IMR-90 (cell line): ENCODE measurements around the gene LONRF3. TPM values are rescaled to one million over a fixed set of nuclear protein-coding genes. Genes with fewer than 3 reads are reported as not detected.
A peak's percentile ranks its signal among the peaks of the same experiment; 100 is the strongest.

Experiments
- ATAC-seq: fragments of 200-7000 bp; cut with Tn5 transposase; 2 replicates; pipeline ENCODE4 v1.9.1; 2020; ENCODE audit warnings: low read depth, mild to moderate bottlenecking, moderate library complexity
- BruUV-seq: library from RNA; stranded (reverse); fragments of 400-500 nt; replicated peaks from 2 replicates; lab custom pipeline; 2021; lab: Mats Ljungman, UMichigan
- CTCF ChIA-PET: fragments of 300-600 bp; formaldehyde crosslinking; extraction: SDS; loops from one replicate; lab custom pipeline; 2021; ENCODE audit warnings: antibody characterized with exemption; lab: Yijun Ruan, JAX
- POLR2A ChIA-PET: fragments of 300-600 bp; sonication (Branson Sonifier 250); formaldehyde crosslinking; loops from one replicate; lab custom pipeline; 2022; ENCODE audit warnings: antibody characterized with exemption; ENCODE audit not compliant: unreplicated experiment; lab: Charles Lee
- DNase-seq: peaks from one replicate; pipeline ENCODE4 v3.0.0; 2013
- H2AFZ ChIP-seq: replicated peaks from 2 replicates; pipeline ENCODE3; 2013; ENCODE audit warnings: low read length, mild to moderate bottlenecking; ENCODE audit not compliant: poor library complexity
- H2AK5ac ChIP-seq: 2 replicates; pipeline ENCODE4 v1.6.1; 2013; ENCODE audit warnings: low read depth, low read length, inconsistent platforms
- H2AK9ac ChIP-seq: replicated peaks from 2 replicates; pipeline ENCODE3; 2013; ENCODE audit warnings: mild to moderate bottlenecking, low read depth, low read length, moderate library complexity; ENCODE audit not compliant: poor library complexity
- H2BK120ac ChIP-seq: 2 replicates; pipeline ENCODE4 v1.6.1; 2013; ENCODE audit warnings: low read depth, low read length, inconsistent platforms
- H2BK15ac ChIP-seq: 3 replicates; pipeline ENCODE4 v1.6.1; 2013; ENCODE audit warnings: low read depth, low read length, inconsistent platforms
- H2BK20ac ChIP-seq: 2 replicates; pipeline ENCODE4 v1.6.1; 2013; ENCODE audit warnings: low read depth, mild to moderate bottlenecking, inconsistent platforms, low read length, moderate library complexity
- H2BK5ac ChIP-seq: 2 replicates; pipeline ENCODE4 v1.6.1; 2013; ENCODE audit warnings: mild to moderate bottlenecking, low read depth, low read length, inconsistent platforms; ENCODE audit not compliant: poor library complexity, severe bottlenecking
- H3K14ac ChIP-seq: replicated peaks from 2 replicates; pipeline ENCODE4 v1.6.1; 2013; ENCODE audit warnings: low read depth, low read length, inconsistent platforms
- H3K18ac ChIP-seq: 2 replicates; pipeline ENCODE4 v1.6.1; 2013; ENCODE audit warnings: low read depth, low read length, control low read depth
- H3K23ac ChIP-seq: 2 replicates; pipeline ENCODE4 v1.6.1; 2013; ENCODE audit warnings: low read depth, low read length, inconsistent platforms
- H3K27ac ChIP-seq: 2 replicates; pipeline ENCODE4 v1.5.1; 2013; ENCODE audit warnings: mild to moderate bottlenecking, control low read depth, low read length; ENCODE audit not compliant: insufficient read depth
- H3K27me3 ChIP-seq: 2 replicates; pipeline ENCODE4 v1.6.1; 2013; ENCODE audit warnings: low read length; ENCODE audit not compliant: control insufficient read depth, insufficient read depth
- H3K36me3 ChIP-seq: 2 replicates; pipeline ENCODE4 v1.6.1; 2013; ENCODE audit warnings: low read length, mixed read lengths; ENCODE audit not compliant: control insufficient read depth, insufficient read depth
- H3K4ac ChIP-seq: 2 replicates; pipeline ENCODE4 v1.6.1; 2013; ENCODE audit warnings: low read depth, low read length, inconsistent platforms
- H3K4me1 ChIP-seq: 2 replicates; pipeline ENCODE4 v1.6.1; 2013; ENCODE audit warnings: low read length, mixed read lengths; ENCODE audit not compliant: control insufficient read depth, insufficient read depth
- H3K4me2 ChIP-seq: 2 replicates; pipeline ENCODE4 v1.6.1; 2013; ENCODE audit warnings: low read depth, mild to moderate bottlenecking, control low read depth, low read length, moderate library complexity
- H3K4me3 ChIP-seq: 2 replicates; pipeline ENCODE4 v1.5.1; 2013; ENCODE audit warnings: low read depth, mild to moderate bottlenecking, control low read depth, low read length, moderate library complexity; ENCODE audit not compliant: insufficient read depth
- H3K56ac ChIP-seq: 2 replicates; pipeline ENCODE4 v1.6.1; 2013; ENCODE audit warnings: low read length, inconsistent platforms; ENCODE audit not compliant: insufficient read depth; ENCODE audit errors: extremely low read depth
- H3K79me1 ChIP-seq, 2 experiments: 2 replicates each; pipeline ENCODE4 v1.6.1; 2013; ENCODE audit warnings: low read length in 2 of 2, inconsistent platforms in 1 of 2, low read depth in 1 of 2
- H3K9ac ChIP-seq: 2 replicates; pipeline ENCODE4 v1.6.1; 2013; ENCODE audit warnings: low read depth, low read length, control low read depth
- H3K9me1 ChIP-seq: 2 replicates; pipeline ENCODE4 v1.6.1; 2013; ENCODE audit warnings: low read length, inconsistent platforms; ENCODE audit not compliant: insufficient read depth
- H3K9me3 ChIP-seq: 2 replicates; pipeline ENCODE4 v1.6.1; 2013; ENCODE audit warnings: low read length; ENCODE audit not compliant: control insufficient read depth, insufficient read depth
- H4K20me1 ChIP-seq: 2 replicates; pipeline ENCODE4 v1.6.1; 2013; ENCODE audit warnings: low read length, inconsistent platforms; ENCODE audit not compliant: insufficient read depth
- H4K5ac ChIP-seq: 2 replicates; pipeline ENCODE4 v1.6.1; 2013; ENCODE audit warnings: mild to moderate bottlenecking, low read depth, low read length, control low read depth
- H4K8ac ChIP-seq, 2 experiments: 2 replicates each; pipeline ENCODE4 v1.6.1; 2013; ENCODE audit warnings: low read depth in 2 of 2, low read length in 2 of 2, control low read depth in 1 of 2, inconsistent platforms in 1 of 2
- H4K91ac ChIP-seq: 2 replicates; pipeline ENCODE4 v1.6.1; 2013; ENCODE audit warnings: low read depth, low read length, inconsistent platforms; ENCODE audit not compliant: insufficient read depth
- BHLHE40 ChIP-seq: fragments of 150-350 bp; IDR thresholded peaks from 2 replicates; pipeline ENCODE4 v1.6.1; 2016; ENCODE audit warnings: mild to moderate bottlenecking, low read depth, low read length
- CEBPB ChIP-seq: IDR thresholded peaks from 2 replicates; pipeline ENCODE4 v1.6.1; 2012; ENCODE audit warnings: low read depth, low read length, improper control_type of control experiment
- CHD1 ChIP-seq: IDR thresholded peaks from 2 replicates; pipeline ENCODE4 v1.6.1; 2012; ENCODE audit warnings: low read depth, low read length, improper control_type of control experiment
- CTCF ChIP-seq: conservative IDR thresholded peaks from 2 replicates; pipeline ENCODE4 v1.5.1; 2012; ENCODE audit warnings: mild to moderate bottlenecking, low read depth, low read length, improper control_type of control experiment
- MAZ ChIP-seq: IDR thresholded peaks from 2 replicates; pipeline ENCODE4 v1.6.1; 2012; ENCODE audit warnings: low read depth, mild to moderate bottlenecking, low read length, improper control_type of control experiment, moderate library complexity, borderline replicate concordance
- MXI1 ChIP-seq: IDR thresholded peaks from 2 replicates; pipeline ENCODE4 v1.6.1; 2012; ENCODE audit warnings: low read depth, mild to moderate bottlenecking, low read length, moderate library complexity, borderline replicate concordance
- NFE2L2 ChIP-seq: fragments of 150-350 bp; IDR thresholded peaks from 2 replicates; pipeline ENCODE4 v1.6.1; 2016; ENCODE audit warnings: low read depth, mild to moderate bottlenecking, low read length
- POLR2A ChIP-seq: IDR thresholded peaks from 2 replicates; pipeline ENCODE4 v1.6.1; 2012; ENCODE audit warnings: mild to moderate bottlenecking, low read depth, low read length
- RAD21 ChIP-seq: IDR thresholded peaks from 2 replicates; pipeline ENCODE4 v1.6.1; 2012; ENCODE audit warnings: low read length, improper control_type of control experiment
- SMC3 ChIP-seq: fragments of 150-350 bp; IDR thresholded peaks from 2 replicates; pipeline ENCODE4 v1.6.1; 2016; ENCODE audit warnings: low read depth, mild to moderate bottlenecking, antibody characterized with exemption, low read length, moderate library complexity
- WGBS, 2 experiments: methylation state at CpG; one replicate each; pipeline versions ENCODE4 v1.1.5 to v1.1.7; 2013; ENCODE audit warnings: missing lambda C conversion rate in 2 of 2; ENCODE audit not compliant: insufficient read length in 1 of 2; ENCODE audit errors: extremely low coverage in 2 of 2; 5-methylcytosine and 5-hydroxymethylcytosine counted together
- dilution Hi-C: fragments of 300-500 bp; cut with HindIII; formaldehyde crosslinking; loops from one replicate; pipeline ENCODE4 v1.14.3; 2018; ENCODE audit warnings: low sequenced_read_pairs; ENCODE audit not compliant: unreplicated experiment
- in situ Hi-C: fragments of 300-500 bp; cut with MboI; formaldehyde crosslinking; loops from 3 replicates; pipeline ENCODE4 v1.14.3; 2019; ENCODE audit warnings: low sequenced_read_pairs, inconsistent platforms, mixed read lengths
- intact Hi-C: fragments of 100-400 bp; cut with micrococcal nuclease; formaldehyde crosslinking; loops from 2 replicates; pipeline ENCODE4 v1.10.0; 2022
- polyA plus RNA-seq, 3 experiments: library from polyadenylated mRNA; depleted of rRNA; stranded (reverse); fragments of >200 nt; gene quantifications; 2 replicates each; pipeline ENCODE4 v1.2.3, GENCODE V29; 2012; ENCODE audit warnings: low replicate concordance in 1 of 3
- total RNA-seq: library from RNA; depleted of rRNA; stranded (reverse); fragments of >200 nt; gene quantifications from 2 replicates; pipeline ENCODE4 v1.2.3, GENCODE V29; 2012
- TF ChIP-seq, protein P1 (sequence below): fragments of 150-350 bp; IDR thresholded peaks from 2 replicates; pipeline ENCODE4 v1.6.1; 2016; ENCODE audit warnings: low read depth, mild to moderate bottlenecking, low read length, moderate library complexity, borderline replicate concordance

The LONRF3 gene
- total and polyA plus RNA-seq, 2 of the 4 experiments (the other 2 are of a cell fraction), result not detected

DNA sequence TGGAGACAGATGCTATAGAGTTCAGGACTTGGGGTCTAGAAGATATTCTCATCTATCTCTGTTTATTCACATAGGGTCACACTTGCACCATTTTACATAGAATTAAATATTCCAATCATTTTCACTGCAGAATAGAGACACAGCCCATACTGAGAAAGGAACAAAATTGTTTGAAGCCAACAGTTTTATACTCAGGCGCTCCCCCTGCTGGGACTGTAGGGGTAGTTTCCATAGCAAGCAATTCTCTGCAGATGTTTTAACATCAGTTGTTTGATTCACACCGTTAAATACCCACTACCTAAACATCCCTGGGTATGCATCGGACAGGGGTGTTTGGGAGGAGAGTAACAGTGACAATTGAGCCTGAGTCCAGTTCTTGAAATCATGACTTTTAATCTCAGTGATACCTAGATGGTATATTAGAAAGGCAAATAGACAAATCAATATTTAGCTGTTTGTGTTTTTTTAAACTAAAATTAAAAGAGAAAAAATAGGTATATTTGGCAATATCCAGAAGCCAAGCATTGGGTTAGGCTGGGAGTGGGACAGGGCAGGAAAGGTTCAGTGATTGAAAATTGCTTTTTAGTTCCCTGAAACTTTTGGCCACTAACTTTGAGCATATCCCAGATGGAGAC lies 33.8 kb downstream of the LONRF3 start:
- Histone ChIP-seq H3K4me3 (no peak overlapping the region), H3K4me2 (no peak overlapping the region), H2BK15ac (no peak overlapping the region), H4K5ac (no peak overlapping the region), H3K79me1 (no peaks in the 10 kb centered on the region), H3K27ac (no peak overlapping the region), H3K36me3 (no peaks in the 10 kb centered on the region), H2BK5ac (no peak overlapping the region), H3K9ac (no peak overlapping the region), H3K23ac (no peak overlapping the region), H3K18ac (no peak overlapping the region), H4K91ac (no peak overlapping the region), H4K20me1 (no peaks in the 10 kb centered on the region), H3K56ac (no peak overlapping the region), H2BK20ac (no peak overlapping the region), H3K14ac (no peak overlapping the region), H3K9me3 (no peaks in the 10 kb centered on the region), H2AFZ (no peak overlapping the region), H2AK5ac (no peak overlapping the region), H2AK9ac (no peak overlapping the region), H4K8ac (no peak overlapping the region), H2BK120ac (no peak overlapping the region), H3K27me3 (peaks cover 4% of the 10 kb centered on the region), H3K4ac (no peak overlapping the region), H3K4me1 (no peaks in the 10 kb centered on the region), H3K9me1 (no peaks in the 10 kb centered on the region)
- no TSS peak for BruUV-seq
- WGBS, 2 experiments, result no CpG with 5 or more reads among the region's 3 CpGs
- intact Hi-C loops, result loop anchor here (10.0 kb wide), 1 partner anchor 207 kb away; no protein-coding TSS in a partner anchor
- ATAC-seq (peak; percentile 85), DNase-seq (peak; percentile 30)
- POLR2A ChIA-PET, result no interaction called here
- in situ Hi-C loops, result no loop called here
- dilution Hi-C loops, result no loop called here
- TF ChIP-seq CEBPB, result no peak
- no peak for TF ChIP-seq CHD1
- no peak for TF ChIP-seq POLR2A
- no peak for TF ChIP-seq BHLHE40
- TF ChIP-seq SMC3, result peak; percentile 51
- no peak for TF ChIP-seq NFE2L2
- peak; percentile 35; the same call in 1 of the 2 replicates for TF ChIP-seq RAD21
- TF ChIP-seq, protein P1, sequence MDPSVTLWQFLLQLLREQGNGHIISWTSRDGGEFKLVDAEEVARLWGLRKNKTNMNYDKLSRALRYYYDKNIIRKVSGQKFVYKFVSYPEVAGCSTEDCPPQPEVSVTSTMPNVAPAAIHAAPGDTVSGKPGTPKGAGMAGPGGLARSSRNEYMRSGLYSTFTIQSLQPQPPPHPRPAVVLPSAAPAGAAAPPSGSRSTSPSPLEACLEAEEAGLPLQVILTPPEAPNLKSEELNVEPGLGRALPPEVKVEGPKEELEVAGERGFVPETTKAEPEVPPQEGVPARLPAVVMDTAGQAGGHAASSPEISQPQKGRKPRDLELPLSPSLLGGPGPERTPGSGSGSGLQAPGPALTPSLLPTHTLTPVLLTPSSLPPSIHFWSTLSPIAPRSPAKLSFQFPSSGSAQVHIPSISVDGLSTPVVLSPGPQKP, result no peak
- TF ChIP-seq MAZ, result no peak
- TF ChIP-seq CTCF, result peak; percentile 64
- TF ChIP-seq MXI1, result no peak
- CTCF ChIA-PET, result interaction anchor here (1.0 to 1.5 kb wide), 4 partner anchors 51 to 169 kb away, joined by 3 to 6 read pairs (median 4); no protein-coding TSS in a partner anchor
